ENCODE measurements around the gene MKNK2.
"Not testable (repeated sequence)": the region's sequence is repeated elsewhere in the genome, so short reads cannot be mapped to it uniquely, and the experiment has no call there.

DNA sequence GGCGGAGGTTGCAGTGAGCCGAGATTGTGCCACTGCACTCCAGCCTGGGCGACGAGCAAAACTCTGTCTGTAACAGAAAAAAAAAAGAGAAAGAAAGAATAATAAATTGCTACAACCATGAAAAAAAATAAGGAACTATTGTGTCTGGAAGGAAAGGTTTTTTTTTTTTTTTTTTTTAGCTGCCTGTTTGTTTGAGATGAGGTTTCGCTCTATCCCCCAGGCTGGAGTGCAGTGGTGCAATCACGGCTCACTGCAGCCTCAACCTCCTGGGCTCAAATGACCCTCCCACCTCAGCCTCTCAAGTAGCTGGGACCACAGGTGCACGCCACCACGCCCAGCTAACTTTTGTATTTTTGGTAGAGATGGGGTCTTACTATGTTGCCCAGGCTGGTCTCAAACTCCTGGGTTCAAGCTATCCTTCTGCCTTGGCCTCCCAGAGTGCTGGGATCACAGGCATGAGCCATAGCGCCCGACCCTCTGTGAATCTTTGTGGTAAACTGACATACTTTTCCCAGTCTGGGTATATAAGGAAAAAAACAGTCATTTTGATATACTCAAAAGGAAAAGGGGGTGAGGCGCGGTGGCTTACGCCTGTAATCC lies 41.0 kb upstream of the MKNK2 start:
- TF ChIP-seq, protein P1, sequence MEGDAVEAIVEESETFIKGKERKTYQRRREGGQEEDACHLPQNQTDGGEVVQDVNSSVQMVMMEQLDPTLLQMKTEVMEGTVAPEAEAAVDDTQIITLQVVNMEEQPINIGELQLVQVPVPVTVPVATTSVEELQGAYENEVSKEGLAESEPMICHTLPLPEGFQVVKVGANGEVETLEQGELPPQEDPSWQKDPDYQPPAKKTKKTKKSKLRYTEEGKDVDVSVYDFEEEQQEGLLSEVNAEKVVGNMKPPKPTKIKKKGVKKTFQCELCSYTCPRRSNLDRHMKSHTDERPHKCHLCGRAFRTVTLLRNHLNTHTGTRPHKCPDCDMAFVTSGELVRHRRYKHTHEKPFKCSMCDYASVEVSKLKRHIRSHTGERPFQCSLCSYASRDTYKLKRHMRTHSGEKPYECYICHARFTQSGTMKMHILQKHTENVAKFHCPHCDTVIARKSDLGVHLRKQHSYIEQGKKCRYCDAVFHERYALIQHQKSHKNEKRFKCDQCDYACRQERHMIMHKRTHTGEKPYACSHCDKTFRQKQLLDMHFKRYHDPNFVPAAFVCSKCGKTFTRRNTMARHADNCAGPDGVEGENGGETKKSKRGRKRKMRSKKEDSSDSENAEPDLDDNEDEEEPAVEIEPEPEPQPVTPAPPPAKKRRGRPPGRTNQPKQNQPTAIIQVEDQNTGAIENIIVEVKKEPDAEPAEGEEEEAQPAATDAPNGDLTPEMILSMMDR (IDR thresholded peaks at IDR 0.05): not testable (repeated sequence)
- not testable (repeated sequence) for TF ChIP-seq EP300, POLR2A (IDR thresholded peaks at IDR 0.05)
